ENCODE data around the gene ARR3. TPM values are rescaled to one million over a fixed set of nuclear protein-coding genes. Genes with fewer than 3 reads are reported as not detected.

Gene ARR3
- total and polyA plus RNA-seq, 8 donors = not detected

- no peaks in the 10 kb centered on the region for H3K27me3 ChIP-seq
- H3K9me3 ChIP-seq = peaks cover 0 to 4% (median 0%) of the 10 kb centered on the region in 4 donors
- no peaks in the 10 kb centered on the region for H3K36me3 ChIP-seq
- intact Hi-C loops (cut with DNase I; ENCODE audit: low total_unique reads) = no loop called here
- 66 to 87% (median 85%) methylated on average over 6 of the region's 6 CpGs for WGBS, 5 donors
- DNase-seq = no peak
- no peak overlapping the region for H3K27ac ChIP-seq
- TF ChIP-seq CTCF (IDR thresholded peaks at IDR 0.05) (no peak), POLR2AphosphoS5 (IDR thresholded peaks at IDR 0.05) (no peak), POLR2A (IDR thresholded peaks at IDR 0.05) (no peak), EP300 (IDR thresholded peaks at IDR 0.05) (no peak)
- H3K4me3 ChIP-seq = no peak overlapping the region
- no peaks in the 10 kb centered on the region for H3K4me1 ChIP-seq
These were observed 23.3 kb upstream of the ARR3 start for GRCh38 chrX:70244881-70245280.

- Histone ChIP-seq H3K36me3 (no peaks in the 10 kb centered on the region), H3K4me3 (no peak overlapping the region), H3K27ac (no peak overlapping the region), H3K9me3 (peaks cover 0 to 4% (median 0%) of the 10 kb centered on the region in 4 donors), H3K4me1 (no peaks in the 10 kb centered on the region), H3K27me3 (no peaks in the 10 kb centered on the region)
- intact Hi-C loops (cut with DNase I; ENCODE audit: low total_unique reads) = no loop called here
- TF ChIP-seq CTCF (IDR thresholded peaks at IDR 0.05) = no peak
- WGBS, 5 donors = 58 to 89% (median 83%) methylated on average over 2 of the region's 2 CpGs
- no peak for DNase-seq
These were observed 20.9 kb upstream of the ARR3 start for GRCh38 chrX:70247252-70247651.

- Histone ChIP-seq H3K36me3 (no peaks in the 10 kb centered on the region), H3K27me3 (no peaks in the 10 kb centered on the region), H3K4me1 (no peaks in the 10 kb centered on the region), H3K4me3 (no peak overlapping the region), H3K27ac (no peak overlapping the region), H3K9me3 (no peaks in the 10 kb centered on the region)
- WGBS, 5 donors = 55 to 77% (median 68%) methylated on average over 2 of the region's 2 CpGs
- no peak for DNase-seq
- TF ChIP-seq POLR2A (IDR thresholded peaks at IDR 0.05) (no peak), CTCF (IDR thresholded peaks at IDR 0.05) (no peak)
- intact Hi-C loops (cut with DNase I; ENCODE audit: low total_unique reads) = no loop called here
These were observed 15.6 kb upstream of the ARR3 start for GRCh38 chrX:70252491-70252890.

- no peaks in the 10 kb centered on the region for H3K27me3 ChIP-seq
- H3K4me1 ChIP-seq = no peaks in the 10 kb centered on the region
- no peak overlapping the region for H3K27ac ChIP-seq
- TF ChIP-seq POLR2A (IDR thresholded peaks at IDR 0.05) (no peak), CTCF (IDR thresholded peaks at IDR 0.05) (no peak), POLR2AphosphoS5 (IDR thresholded peaks at IDR 0.05) (no peak), EP300 (IDR thresholded peaks at IDR 0.05) (no peak)
- 57 to 88% (median 71%) methylated on average over 3 of the region's 3 CpGs for WGBS, 5 donors
- no peak for DNase-seq
- intact Hi-C loops (cut with DNase I; ENCODE audit: low total_unique reads) = no loop called here
- no peak overlapping the region for H3K4me3 ChIP-seq
- H3K36me3 ChIP-seq = no peaks in the 10 kb centered on the region
- H3K9me3 ChIP-seq = no peaks in the 10 kb centered on the region
These were observed 14.6 kb upstream of the ARR3 start for GRCh38 chrX:70253377-70254062.
